GM12878 (cell line): ENCODE measurements around the gene CHRDL2.

Experiments
- CEBPZ ChIP-seq: fragments of 150-350 bp; IDR thresholded peaks from 2 replicates; pipeline ENCODE4 v1.6.1; 2016; ENCODE audit warnings: low read depth, low read length
- CHD1 ChIP-seq: IDR thresholded peaks from 2 replicates; pipeline ENCODE4 v1.6.1; 2012; ENCODE audit warnings: low read depth, low read length, improper control_type of control experiment
- CTCF ChIP-seq, 3 experiments: IDR thresholded peaks in 2 of 3; conservative IDR thresholded peaks in 1 of 3; 2 replicates each; pipeline ENCODE4 v1.5.1; 2011; ENCODE audit warnings: low read depth in 3 of 3, low read length in 3 of 3, mild to moderate bottlenecking in 3 of 3, control low read depth in 2 of 3, moderate library complexity in 2 of 3, inconsistent platforms in 1 of 3, mixed read lengths in 1 of 3; ENCODE audit not compliant: control insufficient read depth in 2 of 3, insufficient read depth in 1 of 3; ENCODE audit errors: extremely low read depth in 1 of 3
- SIX5 ChIP-seq: IDR thresholded peaks from 2 replicates; pipeline ENCODE4 v1.6.1; 2011; ENCODE audit warnings: mild to moderate bottlenecking, low read depth, low read length, moderate library complexity; ENCODE audit not compliant: severe bottlenecking

- TF ChIP-seq SIX5 = no peak
- no peak for TF ChIP-seq CHD1
- TF ChIP-seq CTCF (IDR thresholded peaks at IDR 0.05 in 2 of 3, conservative IDR thresholded peaks at IDR 0.05 in 1 of 3; ENCODE audit: control insufficient read depth in 2 of 3, extremely low read depth in 1 of 3, insufficient read depth in 1 of 3, low read depth in 3 of 3, low read length in 3 of 3) = no peak
- TF ChIP-seq CEBPZ = no peak
Measured at GRCh38 chr11:74678041-74678440, 53.2 kb downstream of the CHRDL2 start.
